MM.1S (cell line): ENCODE data around the gene RASGRF2.

Source experiments
- DNase-seq: peaks from one replicate; pipeline ENCODE4 v3.0.0-alpha.2; 2015
- H2AFZ ChIP-seq: fragments of 300-600 bp; sonication (generic); 2 replicates; pipeline ENCODE4 v1.6.0; 2016; ENCODE audit warnings: antibody characterized with exemption, low read length
- H3F3A ChIP-seq: fragments of 300-600 bp; sonication (generic); 2 replicates; pipeline ENCODE4 v1.6.1; 2016; ENCODE audit warnings: mild to moderate bottlenecking, antibody characterized with exemption, low read length, moderate library complexity, mixed read lengths; ENCODE audit not compliant: insufficient read depth
- H3K27ac ChIP-seq: fragments of 300-600 bp; sonication (generic); 2 replicates; pipeline ENCODE4 v1.5.1; 2016; ENCODE audit warnings: mild to moderate bottlenecking, low read length
- H3K27me3 ChIP-seq: fragments of 300-600 bp; sonication (generic); replicated peaks from 2 replicates; pipeline ENCODE4 v1.6.0; 2016; ENCODE audit warnings: low read length; ENCODE audit not compliant: insufficient read depth
- H3K36me3 ChIP-seq: fragments of 300-600 bp; sonication (generic); replicated peaks from 2 replicates; pipeline ENCODE4 v1.6.1; 2016; ENCODE audit warnings: mild to moderate bottlenecking, low read length, mixed read lengths; ENCODE audit not compliant: insufficient read depth
- H3K4me1 ChIP-seq: fragments of 300-600 bp; sonication (generic); 2 replicates; pipeline ENCODE4 v1.6.1; 2016; ENCODE audit warnings: low read length, mixed read lengths
- H3K4me2 ChIP-seq: fragments of 300-600 bp; sonication (generic); 2 replicates; pipeline ENCODE4 v1.6.0; 2016; ENCODE audit warnings: low read depth, low read length
- H3K4me3 ChIP-seq: fragments of 300-600 bp; sonication (generic); 2 replicates; pipeline ENCODE4 v1.5.1; 2016; ENCODE audit warnings: low read length, mixed read lengths
- H3K79me2 ChIP-seq: fragments of 300-600 bp; sonication (generic); 2 replicates; pipeline ENCODE4 v1.6.1; 2016; ENCODE audit warnings: mixed run types, low read length, mixed read lengths
- H3K9ac ChIP-seq: fragments of 300-600 bp; sonication (generic); 2 replicates; pipeline ENCODE4 v1.6.1; 2016; ENCODE audit warnings: low read length, mixed read lengths
- H3K9me2 ChIP-seq: fragments of 300-600 bp; sonication (generic); replicated peaks from 2 replicates; pipeline ENCODE4 v1.6.1; 2016; ENCODE audit warnings: mild to moderate bottlenecking, low read length, mixed read lengths; ENCODE audit not compliant: insufficient read depth
- H3K9me3 ChIP-seq: fragments of 300-600 bp; sonication (generic); replicated peaks from 2 replicates; pipeline ENCODE4 v1.6.1; 2016; ENCODE audit warnings: mild to moderate bottlenecking, low read length, mixed read lengths; ENCODE audit not compliant: insufficient read depth
- H4K20me1 ChIP-seq: fragments of 300-600 bp; sonication (generic); 2 replicates; pipeline ENCODE4 v1.6.1; 2016; ENCODE audit warnings: mild to moderate bottlenecking, low read length, moderate library complexity, mixed read lengths; ENCODE audit not compliant: insufficient read depth
- CTCF ChIP-seq: fragments of 300-600 bp; sonication (generic); IDR thresholded peaks from 2 replicates; pipeline ENCODE4 v1.5.1; 2016; ENCODE audit warnings: antibody characterized with exemption, low read length, mixed read lengths
- EZH2 ChIP-seq: fragments of 300-600 bp; sonication (generic); optimal IDR thresholded peaks from 2 replicates; pipeline ENCODE3; 2017; ENCODE audit warnings: low read depth, mild to moderate bottlenecking, antibody characterized with exemption, low read length, mixed read lengths
- EZH2phosphoT487 ChIP-seq: fragments of 300-600 bp; sonication (generic); IDR thresholded peaks from 2 replicates; pipeline ENCODE4 v1.6.1; 2018; ENCODE audit warnings: antibody characterized with exemption, low read length

RASGRF2 gene

GRCh38 chr5:81241001-81241400 is 280.8 kb downstream of the RASGRF2 start:
- Histone ChIP-seq H3F3A (no peaks in the 10 kb centered on the region), H4K20me1 (no peaks in the 10 kb centered on the region), H3K4me2 (no peak overlapping the region), H3K9me2 (no peaks in the 10 kb centered on the region), H3K27me3 (no peaks in the 10 kb centered on the region), H3K79me2 (no peaks in the 10 kb centered on the region), H3K9ac (no peak overlapping the region), H3K9me3 (no peaks in the 10 kb centered on the region), H3K4me1 (no peaks in the 10 kb centered on the region), H2AFZ (no peak overlapping the region), H3K4me3 (no peak overlapping the region), H3K36me3 (no peaks in the 10 kb centered on the region), H3K27ac (no peak overlapping the region)
- DNase-seq = no peak
- no peak for TF ChIP-seq CTCF
- TF ChIP-seq EZH2 = no peak
- no peak for TF ChIP-seq EZH2phosphoT487

GRCh38 chr5:81241961-81242648 is 281.9 kb downstream of the RASGRF2 start:
- Histone ChIP-seq H3K9me3 (no peaks in the 10 kb centered on the region), H3K4me2 (no peak overlapping the region), H3F3A (no peaks in the 10 kb centered on the region), H3K27me3 (no peaks in the 10 kb centered on the region), H3K4me1 (no peaks in the 10 kb centered on the region), H3K9me2 (no peaks in the 10 kb centered on the region), H2AFZ (no peak overlapping the region), H3K79me2 (no peaks in the 10 kb centered on the region), H4K20me1 (no peaks in the 10 kb centered on the region), H3K4me3 (no peak overlapping the region), H3K9ac (no peak overlapping the region), H3K27ac (no peak overlapping the region), H3K36me3 (no peaks in the 10 kb centered on the region)
- TF ChIP-seq EZH2phosphoT487 = no peak
- TF ChIP-seq EZH2 = no peak
- TF ChIP-seq CTCF = no peak
- no peak for DNase-seq

- H3K4me1 ChIP-seq = no peaks in the 10 kb centered on the region
- H3K27me3 ChIP-seq = no peaks in the 10 kb centered on the region
- DNase-seq = no peak
- H3K9me2 ChIP-seq = no peaks in the 10 kb centered on the region
- no peaks in the 10 kb centered on the region for H3K9me3 ChIP-seq
- H3F3A ChIP-seq = no peaks in the 10 kb centered on the region
- no peaks in the 10 kb centered on the region for H3K36me3 ChIP-seq
- H4K20me1 ChIP-seq = no peaks in the 10 kb centered on the region
- no peak overlapping the region for H3K4me2 ChIP-seq
- H3K27ac ChIP-seq = no peak overlapping the region
- no peak for TF ChIP-seq EZH2phosphoT487
- TF ChIP-seq EZH2 = no peak
- no peak for TF ChIP-seq CTCF
- H2AFZ ChIP-seq = no peak overlapping the region
- no peak overlapping the region for H3K9ac ChIP-seq
- H3K79me2 ChIP-seq = no peaks in the 10 kb centered on the region
- no peak overlapping the region for H3K4me3 ChIP-seq
Measured at GRCh38 chr5:81242906-81243436, 282.8 kb downstream of the RASGRF2 start.
